Middle frontal gyrus (tissue), 1 donor: ENCODE results near the gene B3GALNT2.

Experiments
- DNase-seq: peaks from one replicate; pipeline ENCODE4 v3.0.0-alpha.2; 2015; ENCODE audit warnings: low spot score; ENCODE audit errors: extremely low spot score

The B3GALNT2 gene

DNA sequence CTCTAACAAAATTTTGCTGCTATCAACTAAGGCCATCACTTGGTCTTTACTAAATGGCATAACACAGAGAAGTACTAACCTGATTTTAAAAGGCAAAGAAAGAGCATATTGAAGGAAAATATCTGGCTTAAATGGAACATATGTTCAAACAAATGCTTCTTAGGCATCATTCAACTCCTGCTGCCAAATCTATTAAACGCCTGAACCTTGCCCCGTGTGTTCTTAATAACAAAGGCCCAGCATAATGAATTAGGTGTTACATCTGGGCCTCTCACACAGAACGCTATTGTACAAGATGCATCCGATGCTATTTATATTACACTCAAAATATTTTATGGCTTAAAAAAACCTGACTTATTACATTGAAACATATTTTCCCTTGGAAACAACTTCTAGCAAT lies 48.4 kb downstream of the B3GALNT2 start:
- DNase-seq = no peak

DNA sequence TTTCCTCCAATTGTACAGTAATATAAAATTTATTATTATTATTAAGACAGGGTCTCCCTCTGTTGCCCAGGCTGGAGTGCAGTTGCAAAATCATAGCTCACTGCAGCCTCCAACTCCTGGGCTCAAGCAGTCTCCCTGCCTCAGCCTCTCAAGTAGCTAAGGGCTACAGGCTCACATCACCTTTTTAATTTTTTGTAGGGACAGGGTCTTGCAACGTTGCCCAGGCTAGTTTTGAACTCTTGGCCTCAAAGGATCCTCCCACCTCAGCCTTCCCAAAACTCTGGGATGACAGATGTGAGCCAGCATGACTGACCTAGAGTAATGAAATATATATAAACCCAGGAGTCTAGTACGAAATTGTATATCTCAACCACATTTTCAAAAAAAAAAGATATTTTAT lies 49.2 kb downstream of the B3GALNT2 start:
- no peak for DNase-seq

DNA sequence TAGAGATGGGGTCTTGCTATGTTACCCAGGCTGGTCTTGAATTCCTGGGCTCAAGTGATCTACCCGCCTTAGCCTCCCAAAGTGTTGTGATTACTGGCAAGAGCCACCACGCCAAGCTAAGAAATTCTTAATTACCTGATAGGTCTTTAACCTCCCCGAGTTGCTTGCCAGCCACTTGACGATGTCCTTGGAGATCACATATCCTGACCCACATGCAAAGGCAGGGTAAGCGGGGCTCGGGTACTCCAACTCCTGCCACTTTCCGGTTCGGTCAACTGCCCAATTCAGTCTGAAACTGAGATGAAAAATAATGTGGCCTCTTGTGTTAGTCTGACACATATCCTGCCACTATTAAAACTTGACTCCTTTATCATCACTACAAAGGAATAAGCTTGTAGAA lies 50.2 kb downstream of the B3GALNT2 start:
- no peak for DNase-seq

DNA sequence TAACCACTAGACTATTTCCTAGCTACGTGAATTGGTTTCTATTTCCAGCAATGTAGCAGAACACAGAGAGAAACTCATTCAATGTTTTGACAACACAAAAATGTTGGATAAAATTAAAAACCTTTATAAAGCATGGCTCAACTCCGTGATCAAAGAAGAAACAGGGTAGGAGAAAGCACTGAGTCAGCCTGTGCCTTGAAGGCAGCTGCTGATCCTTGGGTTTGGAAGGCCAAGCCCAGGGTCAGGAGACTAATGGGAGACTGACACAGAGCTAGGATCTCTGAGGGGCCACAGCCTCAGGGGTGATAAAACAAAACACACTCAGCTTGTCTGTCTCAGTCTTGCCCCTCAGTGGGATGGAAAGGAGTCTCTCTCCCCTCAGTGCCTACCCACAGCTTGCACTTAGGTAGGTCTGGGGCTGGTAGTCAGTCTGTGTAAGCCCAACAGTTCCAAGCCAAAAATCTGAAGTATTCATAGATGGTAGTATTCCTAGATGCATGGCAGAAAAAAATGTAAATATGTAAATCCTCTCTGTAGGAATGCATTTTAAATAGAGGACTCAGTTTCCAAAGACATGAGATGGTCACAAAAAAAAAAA lies 53.3 kb downstream of the B3GALNT2 start:
- DNase-seq = no peak

DNA sequence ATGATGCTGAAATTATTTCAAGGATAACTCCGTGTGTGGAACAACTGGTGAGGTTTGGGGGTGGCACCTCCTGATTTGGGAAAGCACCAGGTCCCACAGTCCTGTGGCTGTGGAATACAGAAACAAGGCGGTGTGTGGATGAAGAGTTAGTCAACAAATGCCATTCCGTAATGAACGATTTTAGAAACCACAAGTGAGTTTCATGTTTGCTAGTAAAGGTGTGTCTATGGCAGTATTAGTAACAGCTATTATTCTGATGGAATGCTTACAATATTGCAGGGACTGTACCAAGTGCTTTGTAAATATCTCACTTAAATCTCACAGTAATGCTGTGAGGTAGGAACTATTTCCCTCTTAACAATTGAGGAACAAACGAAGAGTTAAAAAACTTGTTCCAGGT lies 53.8 kb downstream of the B3GALNT2 start:
- no peak for DNase-seq

DNA sequence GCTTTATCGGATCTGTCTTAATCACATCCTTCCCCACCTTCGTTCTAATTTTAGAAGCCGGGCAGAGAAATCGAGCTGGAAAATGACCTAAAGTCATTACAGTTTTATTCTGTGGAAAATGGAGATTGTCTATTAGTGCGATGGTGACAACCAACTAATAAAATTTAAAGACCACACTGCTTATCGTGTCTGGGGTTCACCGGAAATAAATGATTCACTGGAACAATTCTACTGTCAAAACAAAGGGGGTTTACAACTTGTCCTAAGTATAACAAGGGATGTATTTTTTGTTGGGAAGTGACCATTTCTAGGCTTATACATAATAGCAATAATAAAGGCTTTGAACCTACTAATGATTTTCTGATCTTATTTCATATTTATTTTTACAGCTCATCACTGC lies 55.6 kb downstream of the B3GALNT2 start:
- DNase-seq = no peak

DNA sequence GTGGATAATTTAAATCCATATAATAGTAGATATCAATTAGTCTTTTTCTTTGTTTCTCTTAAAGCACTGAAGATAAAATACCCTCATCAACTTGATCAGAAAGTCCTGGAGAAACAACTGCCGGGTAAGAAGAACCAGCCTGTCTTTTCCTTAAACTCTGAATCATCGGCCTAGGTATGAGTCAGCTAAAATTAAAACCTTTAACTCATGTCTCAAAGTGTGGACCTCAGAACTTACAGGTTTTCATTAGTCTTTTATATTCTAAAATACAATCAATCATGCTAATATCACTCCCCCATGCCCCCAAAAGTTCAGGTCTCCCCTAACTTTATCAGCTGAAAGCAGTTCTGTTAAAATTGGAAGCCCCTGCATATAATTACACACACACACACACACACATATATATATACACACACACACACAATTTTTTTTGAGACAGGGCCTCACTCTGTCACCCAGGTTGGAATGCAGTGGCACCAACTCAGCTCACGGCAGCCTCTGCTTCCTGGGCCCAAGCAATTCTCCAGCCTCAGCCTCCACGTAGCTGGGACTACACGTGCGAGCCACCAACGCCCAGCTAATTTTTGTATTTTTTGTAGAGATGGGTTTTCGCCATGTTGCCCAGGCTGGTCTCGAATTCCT lies 61.3 kb downstream of the B3GALNT2 start:
- DNase-seq = no peak

DNA sequence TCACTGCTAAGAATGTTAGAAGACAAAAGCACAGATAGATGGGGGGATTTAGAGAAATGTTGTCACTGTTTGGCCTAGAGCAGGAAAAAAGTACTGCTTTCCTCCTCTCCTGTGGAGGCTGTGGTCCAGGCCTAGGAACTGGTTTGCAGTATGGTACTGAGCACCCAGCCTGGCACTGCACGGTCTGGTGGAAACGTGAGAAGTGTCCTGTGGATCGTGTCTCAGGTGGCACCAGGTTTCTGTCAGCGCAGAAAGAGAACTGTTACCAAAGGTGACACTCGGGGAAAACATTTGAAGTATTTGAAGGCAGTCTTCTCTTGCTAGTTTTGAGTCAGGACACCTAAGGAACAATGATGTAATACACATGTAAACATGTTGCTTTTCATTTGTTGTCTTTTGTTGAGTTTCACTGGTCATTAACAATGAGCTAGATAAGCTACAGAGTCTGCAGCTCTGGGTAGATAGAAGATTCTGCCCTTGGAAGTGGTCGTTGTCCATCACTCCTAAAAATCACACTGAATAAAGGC lies 63.0 kb downstream of the B3GALNT2 start:
- DNase-seq = no peak

DNA sequence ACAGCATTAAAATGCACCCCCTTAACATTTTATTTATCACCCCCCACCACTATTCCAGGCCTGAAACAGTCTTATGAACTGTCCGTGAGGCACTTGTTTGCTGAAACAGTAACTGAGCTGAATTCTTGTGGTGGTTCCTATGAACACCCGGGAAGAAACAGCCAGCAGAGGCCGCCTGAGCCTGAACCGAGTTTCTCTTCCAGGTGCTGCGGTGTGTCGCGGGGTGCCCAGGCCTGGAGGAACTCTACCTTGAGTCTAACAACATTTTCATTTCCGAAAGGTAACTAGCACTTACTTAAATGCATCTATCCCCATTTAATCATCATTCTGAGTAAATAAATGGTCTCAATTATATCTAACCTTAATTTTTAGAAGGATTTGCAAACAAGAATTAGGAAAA lies 70.3 kb downstream of the B3GALNT2 start:
- no peak for DNase-seq

DNA sequence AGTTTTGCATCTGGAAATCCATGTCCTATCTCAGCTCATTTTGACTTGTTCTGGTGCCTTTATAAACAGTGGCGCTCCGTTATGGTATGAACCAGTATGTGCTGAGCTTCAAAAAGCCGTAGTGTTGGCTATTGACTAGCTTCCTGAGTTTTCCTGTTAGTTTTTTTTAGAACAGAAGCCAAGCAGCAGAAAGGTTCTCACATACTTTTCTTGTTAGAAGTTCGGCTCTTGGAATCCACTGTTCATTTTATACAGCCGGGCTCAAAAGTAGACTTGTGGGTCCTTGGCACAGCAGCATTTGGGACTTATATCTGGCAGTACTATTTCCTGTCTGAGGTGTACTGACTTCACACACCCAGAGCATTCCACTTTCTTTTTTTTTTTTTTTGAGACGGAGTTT lies 73.3 kb downstream of the B3GALNT2 start:
- no peak for DNase-seq

DNA sequence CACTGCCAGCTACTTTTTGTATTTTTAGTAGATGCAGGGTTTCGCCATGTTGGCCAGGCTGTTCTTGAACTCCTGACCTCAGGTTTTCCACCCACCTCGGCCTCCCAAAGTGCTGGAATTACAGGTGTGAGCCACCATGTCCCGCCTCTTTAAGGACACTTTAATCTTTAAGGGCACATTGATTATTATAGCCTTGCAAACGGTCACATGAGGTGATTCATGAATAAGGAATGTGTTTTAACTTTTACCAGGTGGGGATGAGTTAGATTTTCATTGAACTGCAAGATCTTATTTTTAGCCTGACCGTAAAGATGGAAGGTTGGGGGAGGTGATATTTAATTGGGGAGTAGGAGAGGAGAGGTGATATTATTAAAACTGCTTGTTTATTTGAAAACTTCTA lies 75.1 kb downstream of the B3GALNT2 start:
- DNase-seq = no peak

DNA sequence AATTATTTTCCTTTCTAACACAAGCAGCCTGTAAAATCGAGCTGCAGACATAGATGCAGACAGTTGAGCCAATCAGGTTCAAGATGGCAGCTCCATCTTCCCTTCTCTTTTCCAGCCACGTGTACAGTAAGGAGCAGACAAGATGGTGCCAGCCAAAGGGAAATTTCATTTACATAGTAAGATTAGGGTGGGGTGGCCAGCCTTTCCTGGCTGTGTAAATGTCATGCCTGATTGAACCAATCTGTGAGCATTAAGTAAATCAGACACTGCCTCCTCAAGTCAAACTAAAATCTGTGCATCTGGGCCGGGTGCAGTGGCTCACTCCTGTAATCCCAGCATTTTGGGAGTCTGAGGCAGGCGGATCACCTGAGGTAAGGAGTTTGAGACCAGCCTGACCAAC lies 76.8 kb downstream of the B3GALNT2 start:
- DNase-seq = no peak

DNA sequence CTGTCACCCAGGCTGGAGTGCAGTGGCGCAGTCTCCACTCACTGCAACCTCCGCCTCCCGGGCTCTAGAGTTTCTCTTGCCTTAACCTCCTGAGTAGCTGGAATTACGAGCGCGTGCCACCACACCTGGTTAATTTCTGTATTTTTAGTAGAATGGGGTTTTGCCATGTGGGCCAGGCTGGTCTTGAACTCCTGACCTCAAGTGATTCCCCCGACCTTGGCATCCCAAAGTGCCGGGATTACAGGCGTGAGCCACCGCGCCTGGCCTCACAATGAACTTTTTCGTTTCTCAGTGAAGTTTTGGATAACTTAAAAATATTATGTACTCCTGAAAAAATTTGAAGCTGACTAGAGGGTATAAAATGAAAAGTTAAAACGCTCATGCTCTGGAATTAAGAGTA lies 77.6 kb downstream of the B3GALNT2 start:
- no peak for DNase-seq

DNA sequence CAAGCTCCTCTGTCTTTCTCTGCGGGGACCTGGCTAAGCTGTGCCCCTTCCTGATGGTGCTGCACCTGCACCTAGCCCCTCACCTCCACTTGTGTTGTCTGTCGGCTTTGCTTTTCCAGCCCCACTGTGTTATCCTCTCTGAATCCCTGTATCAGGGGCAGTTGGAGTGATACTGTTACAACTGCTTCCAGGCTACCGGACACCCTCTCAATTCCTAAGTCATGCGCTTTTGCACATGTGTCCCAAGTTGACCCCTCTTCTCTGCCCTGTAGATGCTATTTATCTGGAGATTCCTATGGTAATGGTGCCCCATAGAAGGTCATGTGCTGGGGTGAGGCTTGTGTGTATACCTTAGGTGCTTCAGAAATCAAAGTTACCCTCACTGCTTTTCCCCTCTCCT lies 78.1 kb downstream of the B3GALNT2 start:
- no peak for DNase-seq

DNA sequence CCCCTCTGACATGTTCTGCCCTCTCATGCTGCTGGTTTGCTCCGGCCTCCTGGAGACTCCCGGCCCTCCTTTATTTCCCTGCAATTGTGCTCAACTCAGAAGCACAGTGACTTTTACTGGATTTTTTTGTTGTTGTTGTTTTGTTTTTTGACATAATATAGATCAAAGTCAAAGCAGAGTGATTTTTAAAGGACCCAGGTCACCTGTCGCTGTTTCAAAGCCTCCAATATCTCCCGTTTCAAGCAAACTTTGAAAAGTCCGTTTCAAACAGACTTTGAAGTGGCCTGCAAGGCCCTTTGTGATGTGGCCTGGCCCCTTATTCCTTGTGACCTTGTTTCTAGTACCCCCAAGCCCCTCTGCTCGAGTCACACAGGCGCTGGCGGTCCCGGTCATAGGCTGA lies 78.9 kb downstream of the B3GALNT2 start:
- no peak for DNase-seq

DNA sequence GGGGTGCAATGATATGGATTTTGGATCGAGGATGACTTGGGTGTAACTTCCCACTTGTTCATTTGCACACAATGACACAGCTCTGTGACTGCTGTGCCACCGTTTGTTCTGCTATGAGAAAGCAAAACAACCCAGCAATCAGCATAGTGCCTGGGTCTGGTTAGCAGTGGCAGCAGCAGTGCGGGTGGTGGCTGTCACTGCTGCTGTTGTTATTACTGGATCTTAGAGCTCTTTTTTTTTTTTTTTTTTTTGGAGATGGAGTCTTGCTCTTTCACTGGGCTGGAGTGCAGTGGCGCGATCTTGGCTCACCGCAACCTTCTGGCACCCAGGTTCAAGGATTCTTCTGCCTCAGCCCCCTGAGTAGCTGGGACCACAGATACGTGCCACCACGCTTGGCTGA lies 80.2 kb downstream of the B3GALNT2 start:
- no peak for DNase-seq

DNA sequence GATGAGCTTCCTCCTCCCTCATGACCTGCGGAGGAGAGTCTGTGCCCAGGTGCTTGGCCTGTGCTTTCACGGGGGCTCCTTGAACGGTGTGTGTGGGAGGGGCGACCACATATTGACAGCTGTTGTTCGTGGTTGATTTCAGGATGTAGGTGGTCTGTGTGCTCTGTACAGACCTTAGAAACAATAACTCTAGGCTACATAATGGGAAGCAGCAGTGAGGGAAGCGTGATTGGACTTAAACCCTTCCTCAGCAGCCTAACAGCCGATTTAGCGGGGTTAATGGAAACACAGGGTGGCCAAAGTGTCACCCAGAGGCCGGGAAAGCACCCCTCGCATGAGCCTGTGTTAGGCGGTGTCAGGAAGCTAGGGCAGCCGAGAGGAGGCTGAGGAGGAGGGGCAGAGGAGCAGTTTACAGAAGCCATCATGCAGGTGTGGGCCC lies 81.0 kb downstream of the B3GALNT2 start:
- no peak for DNase-seq

DNA sequence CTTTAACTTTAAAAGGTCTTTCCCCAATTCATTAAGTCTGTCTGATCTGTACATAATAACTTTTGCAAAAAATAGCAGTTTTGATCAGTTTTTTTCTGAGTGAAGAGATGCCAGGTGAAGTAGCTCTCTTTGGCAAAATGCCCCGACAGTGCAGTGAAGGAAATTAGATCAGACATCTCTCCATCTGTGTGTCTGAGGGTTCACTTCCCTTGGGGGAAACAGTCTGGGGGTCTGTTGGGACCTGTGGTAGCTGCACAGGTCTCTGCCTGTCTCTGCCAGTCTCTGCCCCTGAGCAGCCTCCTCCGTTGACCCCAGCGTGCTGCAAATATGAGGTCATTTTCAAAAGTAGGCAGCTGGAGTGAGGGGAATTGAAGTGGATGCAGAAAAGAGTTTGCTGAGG lies 82.5 kb downstream of the B3GALNT2 start:
- no peak for DNase-seq

DNA sequence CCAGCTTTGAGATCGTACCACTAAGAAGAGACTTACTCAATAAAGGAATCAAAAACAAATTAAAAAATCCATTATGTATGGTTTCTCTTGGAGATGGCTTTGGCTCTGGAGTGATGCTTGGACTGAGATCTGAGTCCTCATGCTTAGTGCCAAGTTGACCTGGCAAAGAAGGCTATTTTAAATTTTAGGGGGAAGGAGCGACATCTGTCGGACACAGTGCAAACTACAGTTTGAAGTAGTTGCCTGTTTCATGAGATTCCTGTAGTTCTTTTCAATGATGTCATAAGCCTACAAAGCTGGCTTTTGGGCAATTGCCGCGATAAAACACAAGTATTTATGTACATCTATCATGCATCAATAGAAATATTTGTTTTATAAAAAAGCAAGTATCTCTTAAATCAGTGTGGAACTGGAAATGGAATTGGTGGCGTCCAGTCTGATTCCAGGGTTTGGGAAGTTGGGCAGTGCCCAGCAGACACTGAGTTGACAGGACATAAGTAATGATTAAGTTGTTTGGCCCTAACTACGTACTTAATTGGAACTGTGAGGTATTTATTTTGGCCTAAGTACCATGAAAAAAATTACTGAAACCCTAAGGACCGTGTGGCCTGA lies 87.1 kb downstream of the B3GALNT2 start:
- DNase-seq = peak; percentile 40

DNA sequence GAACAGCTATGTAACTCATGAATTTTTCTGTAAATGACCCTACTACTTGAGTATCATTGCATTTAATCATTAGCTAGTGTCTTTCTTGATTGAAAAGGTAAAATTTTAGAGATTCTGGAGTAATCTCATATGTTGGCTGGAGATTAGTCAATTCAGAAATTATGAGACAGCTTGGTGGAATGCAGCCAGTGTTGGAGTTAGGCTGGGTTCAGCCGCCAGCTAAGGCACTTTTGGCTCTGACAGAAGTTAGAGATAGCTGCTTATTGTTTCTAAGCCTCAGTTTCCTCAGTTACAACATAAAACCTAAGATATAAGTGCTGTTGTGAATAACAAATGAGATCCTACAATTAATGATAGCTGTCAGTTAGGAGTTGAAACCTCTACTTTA lies 87.6 kb downstream of the B3GALNT2 start:
- DNase-seq = no peak

DNA sequence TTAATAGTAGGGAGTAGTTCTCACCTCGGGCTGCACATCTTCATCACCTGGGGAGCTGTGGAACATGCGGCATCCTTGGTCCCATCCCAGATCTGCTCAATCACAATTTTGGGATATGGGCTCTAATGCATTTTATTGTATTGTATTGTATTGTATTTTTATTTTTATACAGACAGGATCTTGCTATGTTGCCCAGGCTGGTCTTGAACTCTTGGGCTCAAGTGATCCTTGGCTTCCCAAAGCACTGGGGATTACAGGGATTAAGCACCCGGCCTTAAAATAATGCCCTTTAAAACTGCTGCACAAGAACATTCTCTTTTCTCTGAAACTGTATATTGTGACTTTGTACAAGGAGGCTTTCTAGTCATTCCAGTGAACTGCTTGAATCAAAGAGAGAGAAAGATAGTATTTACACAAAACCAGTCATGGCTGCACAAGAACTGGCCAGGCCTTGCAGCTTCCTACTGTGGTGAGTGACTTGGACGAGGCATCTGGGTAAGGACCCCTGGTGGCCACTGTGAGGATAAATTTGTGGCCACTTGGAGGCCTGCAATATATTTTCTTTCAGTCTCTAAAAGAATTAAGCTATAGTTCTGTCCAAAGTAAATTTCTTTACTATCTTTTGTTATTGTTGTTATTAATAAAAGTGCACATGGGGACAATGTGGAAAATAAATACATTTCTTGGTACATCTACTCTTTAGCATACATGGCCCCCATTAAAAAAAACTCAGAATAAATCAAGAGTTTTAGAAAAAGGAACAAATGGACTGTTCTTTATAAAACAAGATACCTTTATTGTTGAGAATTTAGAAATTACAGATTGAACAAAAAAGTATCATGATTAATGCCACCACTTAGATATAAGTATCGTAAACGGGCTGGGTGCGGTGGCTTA lies 89.0 kb downstream of the B3GALNT2 start:
- no peak for DNase-seq
